ENCODE measurements around the gene RBM38.

DNA sequence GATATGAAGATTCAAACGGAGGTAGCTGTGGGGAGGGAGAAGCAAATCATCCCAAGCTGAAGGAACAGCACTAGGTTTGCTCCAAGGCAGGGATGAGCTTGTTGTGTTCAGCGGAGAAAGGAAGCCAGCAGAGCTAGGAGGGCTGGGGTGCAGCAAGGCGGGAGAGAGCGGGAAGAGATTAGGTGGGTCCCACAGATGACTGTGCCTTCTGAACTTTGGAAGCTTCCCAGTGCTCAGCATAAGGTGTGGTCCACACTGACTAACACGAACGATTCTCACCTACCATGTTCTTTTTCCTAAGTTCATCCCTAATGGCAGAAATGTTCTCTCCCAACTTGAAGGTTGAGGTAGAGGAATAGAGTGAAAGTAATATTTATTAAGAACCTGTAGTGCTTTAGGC is 38.9 kb upstream of the RBM38 start:
- TF ChIP-seq CTCF (IDR thresholded peaks at IDR 0.05; ENCODE audit: insufficient read depth, low read length, poor library complexity, severe bottlenecking) (no peak), EZH2phosphoT487 (conservative IDR thresholded peaks at IDR 0.05; ENCODE audit: low read length) (no peak)
